C4-2B (cell line): ENCODE measurements around the gene SLC4A1.

Source experiments
- ZFX ChIP-seq: fragments of 450-650 bp; IDR thresholded peaks from 2 replicates; pipeline ENCODE4 v1.6.1; 2017
- TF ChIP-seq, protein P1 (sequence below): fragments of 450-650 bp; conservative IDR thresholded peaks from 2 replicates; pipeline ENCODE4 v1.5.1; 2017; ENCODE audit warnings: mild to moderate bottlenecking

DNA sequence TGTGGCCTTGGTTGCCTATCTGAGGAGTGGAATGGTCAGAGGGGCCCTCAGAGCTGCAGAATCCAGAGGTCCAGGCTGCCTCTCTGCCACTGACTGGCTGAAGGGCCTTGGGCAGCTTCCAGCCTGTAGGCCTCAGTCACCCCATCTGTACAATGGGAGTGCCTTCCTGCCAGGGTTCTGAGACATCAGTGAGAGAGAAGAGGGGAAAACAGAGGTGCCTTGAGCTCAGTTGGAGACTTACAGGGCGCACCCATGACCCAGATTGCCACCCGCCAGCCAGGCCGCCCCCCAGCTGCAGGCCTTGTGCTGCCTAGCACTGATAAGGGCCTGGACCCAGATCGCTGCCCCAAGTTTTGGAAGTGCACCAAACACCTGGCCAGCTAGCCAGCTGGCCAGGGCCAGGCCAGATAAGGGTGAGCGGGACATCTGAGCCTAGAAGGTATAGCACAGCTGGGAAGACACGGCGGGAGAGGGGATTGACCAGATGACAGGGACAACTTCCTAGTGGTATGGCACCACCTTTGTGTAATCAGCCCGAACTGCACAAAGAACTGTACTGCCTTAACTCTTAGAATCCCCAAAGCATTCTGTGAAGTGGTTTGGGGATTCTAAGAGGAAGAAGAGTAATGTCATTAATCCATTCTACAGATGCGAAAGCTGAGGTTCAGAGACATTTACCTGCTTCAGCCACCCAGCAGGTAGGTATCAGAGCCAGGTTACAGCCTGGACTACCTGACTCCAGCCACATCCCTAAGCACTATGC is 1.4 kb downstream of the SLC4A1 start:
- TF ChIP-seq, protein P1, sequence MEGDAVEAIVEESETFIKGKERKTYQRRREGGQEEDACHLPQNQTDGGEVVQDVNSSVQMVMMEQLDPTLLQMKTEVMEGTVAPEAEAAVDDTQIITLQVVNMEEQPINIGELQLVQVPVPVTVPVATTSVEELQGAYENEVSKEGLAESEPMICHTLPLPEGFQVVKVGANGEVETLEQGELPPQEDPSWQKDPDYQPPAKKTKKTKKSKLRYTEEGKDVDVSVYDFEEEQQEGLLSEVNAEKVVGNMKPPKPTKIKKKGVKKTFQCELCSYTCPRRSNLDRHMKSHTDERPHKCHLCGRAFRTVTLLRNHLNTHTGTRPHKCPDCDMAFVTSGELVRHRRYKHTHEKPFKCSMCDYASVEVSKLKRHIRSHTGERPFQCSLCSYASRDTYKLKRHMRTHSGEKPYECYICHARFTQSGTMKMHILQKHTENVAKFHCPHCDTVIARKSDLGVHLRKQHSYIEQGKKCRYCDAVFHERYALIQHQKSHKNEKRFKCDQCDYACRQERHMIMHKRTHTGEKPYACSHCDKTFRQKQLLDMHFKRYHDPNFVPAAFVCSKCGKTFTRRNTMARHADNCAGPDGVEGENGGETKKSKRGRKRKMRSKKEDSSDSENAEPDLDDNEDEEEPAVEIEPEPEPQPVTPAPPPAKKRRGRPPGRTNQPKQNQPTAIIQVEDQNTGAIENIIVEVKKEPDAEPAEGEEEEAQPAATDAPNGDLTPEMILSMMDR, result no peak
- TF ChIP-seq ZFX, result no peak
